ENCODE data around the gene ANKIB1.
"Not testable (repeated sequence)": the region's sequence is repeated elsewhere in the genome, so short reads cannot be mapped to it uniquely, and the experiment has no call there.

The ANKIB1 gene

DNA sequence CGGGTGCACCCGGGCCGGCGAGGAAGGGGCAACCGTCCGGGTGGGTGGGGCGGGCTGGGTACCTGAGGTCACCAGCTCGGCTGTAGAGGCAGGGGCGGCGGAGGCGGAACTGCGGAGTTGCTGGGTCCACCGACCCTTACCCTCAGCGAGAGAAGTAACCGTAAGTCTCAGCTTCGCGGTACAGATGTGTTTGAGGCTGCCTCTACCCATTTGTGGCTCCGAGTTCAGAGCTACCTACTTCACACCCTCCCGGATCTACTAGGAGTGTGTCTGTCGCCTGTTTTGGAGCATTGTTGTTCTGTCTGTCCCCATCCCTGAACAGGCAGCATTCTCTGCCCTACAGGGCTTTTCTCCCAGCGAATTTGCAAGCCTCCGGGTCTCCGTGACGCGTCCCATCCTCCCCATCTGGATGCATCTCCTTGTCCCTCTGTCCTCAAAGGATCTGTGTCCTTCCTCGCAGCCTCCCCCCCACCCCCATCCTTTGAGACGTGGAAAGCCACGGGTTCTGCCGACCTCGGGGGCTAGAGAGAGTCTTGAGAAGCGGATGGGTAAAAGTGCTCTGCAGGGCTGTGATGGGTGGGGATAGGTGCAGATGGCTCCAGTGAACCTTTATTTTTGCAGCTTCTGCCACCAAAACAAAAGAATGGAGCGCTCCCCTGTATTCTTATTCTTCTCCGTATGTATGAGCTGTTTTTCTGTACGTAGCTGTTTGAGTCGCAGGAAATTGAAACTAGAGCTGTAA, 757 bp downstream of the ANKIB1 start:
- no peak for DNase-seq (ENCODE audit: insufficient read length)
- peak; percentile 24 for FAIRE-seq
- TF ChIP-seq POLR2A (IDR thresholded peaks at IDR 0.05; ENCODE audit: low read depth, low read length) (no peak), POLR2AphosphoS5 (IDR thresholded peaks at IDR 0.05; ENCODE audit: low read depth, low read length) (no peak), TAF1 (IDR thresholded peaks at IDR 0.05; ENCODE audit: borderline replicate concordance, low read depth, low read length) (no peak)

DNA sequence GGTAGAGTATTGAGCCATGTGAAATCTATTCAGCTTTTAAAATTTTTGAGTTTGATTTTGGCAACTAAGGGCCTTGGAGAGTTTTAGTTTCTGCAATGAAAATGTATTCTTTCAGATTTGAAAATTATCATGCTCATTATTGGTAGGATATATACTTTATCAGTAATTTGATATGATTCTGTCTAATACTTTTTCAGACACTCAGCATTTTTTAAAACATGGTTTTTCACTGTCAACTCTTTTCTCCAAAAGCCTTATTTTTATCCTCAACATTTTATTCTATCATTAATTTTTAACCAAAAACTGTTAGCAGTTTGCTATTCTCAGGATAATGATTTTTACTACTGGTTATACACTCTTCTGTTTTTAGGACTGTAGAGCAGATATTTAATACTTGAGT, 4.8 kb downstream of the ANKIB1 start:
- DNase-seq (ENCODE audit: insufficient read length) (no peak), FAIRE-seq (no peak)
- TF ChIP-seq POLR2A (IDR thresholded peaks at IDR 0.05; ENCODE audit: low read depth, low read length), result no peak
- TF ChIP-seq TAF1 (IDR thresholded peaks at IDR 0.05; ENCODE audit: borderline replicate concordance, low read depth, low read length), result no peak

GRCh38 chr7:92251181-92251580, 5.4 kb downstream of the ANKIB1 start:
- no peak for TF ChIP-seq TAF1 (IDR thresholded peaks at IDR 0.05; ENCODE audit: borderline replicate concordance, low read depth, low read length)
- no peak for TF ChIP-seq POLR2A (IDR thresholded peaks at IDR 0.05; ENCODE audit: low read depth, low read length)
- TF ChIP-seq POLR2AphosphoS5 (IDR thresholded peaks at IDR 0.05; ENCODE audit: low read depth, low read length), result no peak
- DNase-seq (ENCODE audit: insufficient read length) (no peak), FAIRE-seq (no peak)

- DNase-seq (ENCODE audit: insufficient read length) (no peak), FAIRE-seq (no peak)
- no peak for TF ChIP-seq POLR2AphosphoS5 (IDR thresholded peaks at IDR 0.05; ENCODE audit: low read depth, low read length)
- no peak for TF ChIP-seq POLR2A (IDR thresholded peaks at IDR 0.05; ENCODE audit: low read depth, low read length)
- TF ChIP-seq TAF1 (IDR thresholded peaks at IDR 0.05; ENCODE audit: borderline replicate concordance, low read depth, low read length), result no peak
Measured at GRCh38 chr7:92253251-92253650, 7.5 kb downstream of the ANKIB1 start.

DNA sequence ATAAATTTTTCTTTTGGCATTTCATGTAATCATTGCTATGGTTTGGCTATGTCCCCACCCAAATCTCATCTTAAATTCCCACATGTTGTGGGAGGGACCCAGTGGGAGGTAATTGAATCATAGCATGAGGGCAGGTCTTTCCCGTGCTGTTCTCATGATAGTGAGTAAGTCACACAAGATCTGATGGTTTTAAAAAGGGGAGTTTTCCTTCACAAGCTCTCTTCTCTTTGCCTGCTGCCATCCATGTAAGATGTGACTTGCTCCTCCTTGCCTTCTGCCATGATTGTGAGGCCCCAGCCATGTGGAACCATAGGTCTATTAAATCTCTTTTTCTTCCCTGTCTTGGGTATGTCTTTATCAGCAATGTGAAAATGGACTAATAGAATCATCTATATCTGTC, 9.0 kb downstream of the ANKIB1 start:
- not testable (repeated sequence) for FAIRE-seq; DNase-seq (ENCODE audit: insufficient read length)

- no peak for TF ChIP-seq POLR2A (IDR thresholded peaks at IDR 0.05; ENCODE audit: low read depth, low read length)
- FAIRE-seq, result no peak
- no peak for DNase-seq (ENCODE audit: insufficient read length)
Measured at GRCh38 chr7:92255308-92255707, 9.5 kb downstream of the ANKIB1 start.

GRCh38 chr7:92259062-92259461, 13.3 kb downstream of the ANKIB1 start:
- DNase-seq (ENCODE audit: insufficient read length) (no peak), FAIRE-seq (no peak)
- TF ChIP-seq POLR2AphosphoS5 (IDR thresholded peaks at IDR 0.05; ENCODE audit: low read depth, low read length) (no peak), TAF1 (IDR thresholded peaks at IDR 0.05; ENCODE audit: borderline replicate concordance, low read depth, low read length) (no peak)

GRCh38 chr7:92259610-92260247, 14.0 kb downstream of the ANKIB1 start:
- no peak for TF ChIP-seq POLR2A (IDR thresholded peaks at IDR 0.05; ENCODE audit: low read depth, low read length)
- no peak for TF ChIP-seq POLR2AphosphoS5 (IDR thresholded peaks at IDR 0.05; ENCODE audit: low read depth, low read length)
- no peak for TF ChIP-seq TAF1 (IDR thresholded peaks at IDR 0.05; ENCODE audit: borderline replicate concordance, low read depth, low read length)
- DNase-seq (ENCODE audit: insufficient read length), result no peak
- FAIRE-seq, result no peak

DNA sequence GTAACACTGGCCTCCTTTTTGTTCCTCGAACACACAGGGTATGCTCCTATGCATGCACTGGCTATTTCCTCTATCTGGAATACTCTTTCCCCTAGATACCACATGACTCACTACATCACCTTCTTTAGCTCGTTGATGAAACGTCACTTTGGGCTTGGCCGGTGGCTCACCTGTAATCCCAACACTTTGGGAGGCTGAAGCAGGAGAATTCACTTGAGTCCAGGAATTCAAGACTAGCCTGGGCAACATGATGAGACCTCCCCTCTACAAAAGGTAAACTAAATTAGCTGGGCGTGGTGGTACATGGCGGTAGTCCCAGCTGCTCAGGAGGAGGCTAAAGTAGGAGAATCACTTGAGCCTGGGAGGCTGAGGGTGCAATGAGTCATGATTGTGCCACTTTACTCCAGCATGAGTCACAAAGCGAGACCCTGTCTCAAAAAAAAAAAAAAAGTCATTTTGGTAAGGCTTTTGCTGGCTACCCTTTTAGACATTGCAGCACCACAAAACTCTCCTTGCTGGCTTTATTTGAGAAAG, 14.5 kb downstream of the ANKIB1 start:
- no peak for DNase-seq (ENCODE audit: insufficient read length)
- FAIRE-seq, result no peak

GRCh38 chr7:92266415-92267241, 20.9 kb downstream of the ANKIB1 start:
- TF ChIP-seq TAF1 (IDR thresholded peaks at IDR 0.05; ENCODE audit: borderline replicate concordance, low read depth, low read length) (no peak), POLR2AphosphoS5 (IDR thresholded peaks at IDR 0.05; ENCODE audit: low read depth, low read length) (no peak), POLR2A (IDR thresholded peaks at IDR 0.05; ENCODE audit: low read depth, low read length) (no peak)
- DNase-seq (ENCODE audit: insufficient read length), result no peak
- no peak for FAIRE-seq

More for the DNA sequence above, 14.5 kb downstream of the ANKIB1 start:
- TF ChIP-seq TAF1 (IDR thresholded peaks at IDR 0.05; ENCODE audit: borderline replicate concordance, low read depth, low read length), result no peak
- TF ChIP-seq POLR2AphosphoS5 (IDR thresholded peaks at IDR 0.05; ENCODE audit: low read depth, low read length), result no peak
- no peak for TF ChIP-seq POLR2A (IDR thresholded peaks at IDR 0.05; ENCODE audit: low read depth, low read length)

DNA sequence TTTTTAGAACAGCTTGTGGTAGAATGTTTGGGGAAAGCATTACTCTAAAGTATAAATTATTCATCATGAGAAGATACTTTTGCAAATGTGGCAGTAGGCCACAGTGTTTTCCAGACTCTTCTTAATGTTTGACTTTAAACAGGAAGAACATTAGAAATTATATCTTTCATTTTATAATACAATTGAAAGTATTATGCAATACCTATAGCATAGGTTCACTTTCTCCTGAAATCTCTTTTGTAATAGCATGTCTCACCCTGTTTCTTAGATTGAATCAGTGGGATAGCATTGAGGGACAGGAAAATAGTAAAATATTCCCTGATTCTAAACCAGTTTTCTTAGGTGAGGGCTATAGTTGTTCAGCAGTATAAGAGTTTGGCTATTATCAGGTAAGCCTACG, 23.1 kb downstream of the ANKIB1 start:
- FAIRE-seq, result no peak
- no peak for DNase-seq (ENCODE audit: insufficient read length)

GRCh38 chr7:92275327-92275726, 29.6 kb downstream of the ANKIB1 start:
- TF ChIP-seq POLR2A (IDR thresholded peaks at IDR 0.05; ENCODE audit: low read depth, low read length) (no peak), POLR2AphosphoS5 (IDR thresholded peaks at IDR 0.05; ENCODE audit: low read depth, low read length) (no peak), TAF1 (IDR thresholded peaks at IDR 0.05; ENCODE audit: borderline replicate concordance, low read depth, low read length) (no peak)
- no peak for FAIRE-seq
- no peak for DNase-seq (ENCODE audit: insufficient read length)

More for the DNA sequence above, 23.1 kb downstream of the ANKIB1 start:
- TF ChIP-seq POLR2A (IDR thresholded peaks at IDR 0.05; ENCODE audit: low read depth, low read length) (no peak), TAF1 (IDR thresholded peaks at IDR 0.05; ENCODE audit: borderline replicate concordance, low read depth, low read length) (no peak), POLR2AphosphoS5 (IDR thresholded peaks at IDR 0.05; ENCODE audit: low read depth, low read length) (no peak)
